Measurements from ENCODE around the gene UCK2. TPM values are rescaled to one million over a fixed set of nuclear protein-coding genes. Genes with fewer than 3 reads are reported as not detected.
A peak's percentile ranks its signal among the peaks of the same experiment; 100 is the strongest.

The UCK2 gene
- total RNA-seq, 1 experiment from 2014 or later: 88.4 TPM

DNA sequence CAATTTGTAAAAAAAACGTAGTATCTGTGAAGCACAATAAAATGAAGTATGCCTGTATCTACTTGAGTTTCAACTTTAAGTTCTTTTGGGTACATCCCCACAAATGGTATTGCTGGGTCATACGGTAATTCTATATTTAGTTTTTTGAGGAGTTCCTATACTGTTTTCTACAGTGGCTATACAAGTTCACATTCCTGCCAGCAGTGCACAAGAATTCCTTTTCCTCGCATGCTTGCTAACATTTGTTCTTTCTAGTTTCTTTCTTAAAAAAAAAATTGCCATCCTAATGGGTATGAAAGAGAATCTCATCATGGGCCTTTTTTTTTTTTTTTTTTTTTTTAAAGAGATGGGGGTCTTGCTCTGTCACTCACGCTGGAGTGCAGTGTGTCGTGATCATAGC lies 41.9 kb downstream of the UCK2 start:
- Histone ChIP-seq H4K20me1 (ENCODE audit: insufficient read depth) (peaks cover 48% of the 10 kb centered on the region; the same call in 1 of the 2 replicates), H2AFZ (ENCODE audit: low read depth, low read length, poor library complexity, severe bottlenecking) (no peak overlapping the region), H3K36me3 (ENCODE audit: control insufficient read depth in 1 of 2, insufficient read depth in 2 of 2, low read length in 2 of 2) (no peaks in the 10 kb centered on the region), H3K9me3 (ENCODE audit: control insufficient read depth in 1 of 2, insufficient read depth in 1 of 2, low read depth in 1 of 2, low read length in 2 of 2) (no peaks in the 10 kb centered on the region), H3K27me3 (ENCODE audit: insufficient read depth, low read length) (no peaks in the 10 kb centered on the region), H3K9ac (ENCODE audit: low read length) (no peak overlapping the region), H3K4me1 (ENCODE audit: control insufficient read depth in 1 of 2, insufficient read depth in 2 of 2, low read length in 2 of 2) (peaks cover 11 to 15% of the 10 kb centered on the region in 2 experiments), H3K4me3 (replicated peaks in 1 of 2; ENCODE audit: low read depth in 1 of 2, low read length in 2 of 2) (no peak overlapping the region), H3K27ac (ENCODE audit: low read depth, low read length) (no peak overlapping the region), H3K9me2 (ENCODE audit: insufficient read depth) (no peaks in the 10 kb centered on the region), H3K79me2 (ENCODE audit: insufficient read depth, low read length) (peaks cover 100% of the 10 kb centered on the region), H3K4me2 (ENCODE audit: low read length) (no peak overlapping the region)
- CTCF ChIA-PET: interaction anchor here (0.7 kb wide), 1 partner anchor 25 kb away, joined by 4 read pairs; no protein-coding TSS in a partner anchor
- POLR2A ChIA-PET: no interaction called here
- BruUV-seq (replicated peaks): no TSS peak
- DNase-seq (ENCODE audit: low read depth, low spot score) (no peak), ATAC-seq (no peak)
- TF ChIP-seq RAD21 (IDR thresholded peaks at IDR 0.05; ENCODE audit: low read depth): no peak
- TF ChIP-seq, protein P1, sequence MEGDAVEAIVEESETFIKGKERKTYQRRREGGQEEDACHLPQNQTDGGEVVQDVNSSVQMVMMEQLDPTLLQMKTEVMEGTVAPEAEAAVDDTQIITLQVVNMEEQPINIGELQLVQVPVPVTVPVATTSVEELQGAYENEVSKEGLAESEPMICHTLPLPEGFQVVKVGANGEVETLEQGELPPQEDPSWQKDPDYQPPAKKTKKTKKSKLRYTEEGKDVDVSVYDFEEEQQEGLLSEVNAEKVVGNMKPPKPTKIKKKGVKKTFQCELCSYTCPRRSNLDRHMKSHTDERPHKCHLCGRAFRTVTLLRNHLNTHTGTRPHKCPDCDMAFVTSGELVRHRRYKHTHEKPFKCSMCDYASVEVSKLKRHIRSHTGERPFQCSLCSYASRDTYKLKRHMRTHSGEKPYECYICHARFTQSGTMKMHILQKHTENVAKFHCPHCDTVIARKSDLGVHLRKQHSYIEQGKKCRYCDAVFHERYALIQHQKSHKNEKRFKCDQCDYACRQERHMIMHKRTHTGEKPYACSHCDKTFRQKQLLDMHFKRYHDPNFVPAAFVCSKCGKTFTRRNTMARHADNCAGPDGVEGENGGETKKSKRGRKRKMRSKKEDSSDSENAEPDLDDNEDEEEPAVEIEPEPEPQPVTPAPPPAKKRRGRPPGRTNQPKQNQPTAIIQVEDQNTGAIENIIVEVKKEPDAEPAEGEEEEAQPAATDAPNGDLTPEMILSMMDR (IDR thresholded peaks at IDR 0.05 in 2 of 3, conservative IDR thresholded peaks at IDR 0.05 in 1 of 3; ENCODE audit: borderline replicate concordance in 1 of 3, insufficient read depth in 1 of 3, low read depth in 2 of 3, low read length in 2 of 3): peak in 2 of 3 experiments; percentile 26 to 35; a peak in 3 of 6 replicates
- intact Hi-C loops (cut with micrococcal nuclease): no loop called here
- RAD21 ChIA-PET (ENCODE audit: low non-redundant PET in 1 of 2, low total read pairs in 2 of 2, uncharacterized antibody in 2 of 2, unreplicated experiment in 2 of 2): interaction anchor here in 1 of 2 experiments (0.7 kb wide), 1 partner anchor 389 kb away, joined by 4 read pairs; no protein-coding TSS in a partner anchor

DNA sequence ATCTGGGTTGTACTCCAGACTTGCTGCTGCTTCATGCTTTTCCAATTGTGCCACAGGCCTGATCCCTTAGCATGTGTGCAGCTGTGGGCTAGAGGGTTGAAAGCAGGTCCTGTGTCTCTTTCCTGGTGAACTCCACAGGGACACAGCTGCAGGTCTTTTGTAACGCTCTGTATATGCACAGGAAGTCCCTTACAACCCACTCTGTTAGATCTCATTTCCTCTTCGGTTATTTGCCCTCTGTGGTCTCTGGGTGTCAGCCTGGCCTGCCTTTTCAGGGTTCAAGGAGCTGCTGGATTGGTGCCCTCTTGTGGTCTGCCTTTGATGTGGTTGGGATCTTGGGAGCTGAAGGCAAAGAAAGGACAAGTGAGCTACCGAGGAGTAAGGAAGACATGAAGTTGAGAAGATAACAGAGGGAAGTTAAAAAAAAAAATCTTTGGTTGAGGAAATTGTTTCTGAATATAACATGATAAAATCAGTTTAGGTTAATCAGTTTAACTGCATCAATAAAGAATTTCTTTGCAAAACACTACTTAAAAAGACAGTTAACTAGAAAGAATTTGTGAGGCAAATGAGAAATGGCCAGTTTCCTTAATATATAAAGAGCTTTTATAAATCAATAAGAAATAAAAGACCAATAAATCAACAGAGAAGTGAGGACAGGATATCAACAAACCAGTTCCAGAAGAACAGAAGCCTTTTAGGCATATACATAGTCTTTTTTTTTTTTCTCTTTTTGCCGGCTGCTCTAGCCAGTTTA lies 44.1 kb downstream of the UCK2 start:
- Histone ChIP-seq H3K27me3 (ENCODE audit: insufficient read depth, low read length) (no peaks in the 10 kb centered on the region), H3K27ac (ENCODE audit: low read depth, low read length) (no peak overlapping the region), H3K9me3 (ENCODE audit: control insufficient read depth in 1 of 2, insufficient read depth in 1 of 2, low read depth in 1 of 2, low read length in 2 of 2) (no peaks in the 10 kb centered on the region), H4K20me1 (ENCODE audit: insufficient read depth) (peaks cover 46% of the 10 kb centered on the region; the same call in 1 of the 2 replicates), H3K9me2 (ENCODE audit: insufficient read depth) (no peaks in the 10 kb centered on the region), H3K79me2 (ENCODE audit: insufficient read depth, low read length) (peaks cover 100% of the 10 kb centered on the region), H3K4me3 (replicated peaks in 1 of 2; ENCODE audit: low read depth in 1 of 2, low read length in 2 of 2) (no peak overlapping the region), H3K4me2 (ENCODE audit: low read length) (peak overlapping the region; percentile 52), H3K9ac (ENCODE audit: low read length) (no peak overlapping the region), H3K4me1 (ENCODE audit: control insufficient read depth in 1 of 2, insufficient read depth in 2 of 2, low read length in 2 of 2) (peaks cover 11 to 15% of the 10 kb centered on the region in 2 experiments), H3K36me3 (ENCODE audit: control insufficient read depth in 1 of 2, insufficient read depth in 2 of 2, low read length in 2 of 2) (no peaks in the 10 kb centered on the region), H2AFZ (ENCODE audit: low read depth, low read length, poor library complexity, severe bottlenecking) (no peak overlapping the region)
- no TSS peak for BruUV-seq (replicated peaks)
- DNase-seq (ENCODE audit: low read depth, low spot score) (peak; percentile 79), ATAC-seq (peak; percentile 85)
- intact Hi-C loops (cut with micrococcal nuclease): no loop called here
- RAD21 ChIA-PET (ENCODE audit: low non-redundant PET in 1 of 2, low total read pairs in 2 of 2, uncharacterized antibody in 2 of 2, unreplicated experiment in 2 of 2): interaction anchor here (0.6 to 1.3 kb wide), 4 partner anchors 11 to 1349 kb away, joined by 3 to 5 read pairs (median 3); partner anchors contain the start of genes ALDH9A1 (in 1 of the 2) and POU2F1 (in 1 of the 2)
- POLR2A ChIA-PET: interaction anchor here (1.6 kb wide), 1 partner anchor 42 kb away, joined by 4 read pairs; no protein-coding TSS in a partner anchor
- CTCF ChIA-PET: interaction anchor here (1.0 to 1.7 kb wide), 5 partner anchors 9 to 174 kb away, joined by 3 to 9 read pairs (median 4); no protein-coding TSS in a partner anchor
- TF ChIP-seq RAD21 (IDR thresholded peaks at IDR 0.05; ENCODE audit: low read depth) (peak; percentile 63), ZBTB33 (IDR thresholded peaks at IDR 0.05; ENCODE audit: extremely low read depth, insufficient replicate concordance, low read length) (no peak), FOSL1 (IDR thresholded peaks at IDR 0.05; ENCODE audit: low read depth) (no peak), EZH2 (IDR thresholded peaks at IDR 0.05) (no peak), EZH2phosphoT487 (IDR thresholded peaks at IDR 0.05; ENCODE audit: borderline replicate concordance) (no peak), SP1 (IDR thresholded peaks at IDR 0.05; ENCODE audit: low read depth) (0 out of 2 replicates have a peak, but pooled peaks have one; percentile 40), SIN3A (IDR thresholded peaks at IDR 0.05; ENCODE audit: low read depth) (no peak), YY1 (IDR thresholded peaks at IDR 0.05; ENCODE audit: extremely low read depth, insufficient replicate concordance, low read depth, low read length) (peak; percentile 6)
- TF ChIP-seq, protein P1 (IDR thresholded peaks at IDR 0.05 in 2 of 3, conservative IDR thresholded peaks at IDR 0.05 in 1 of 3; ENCODE audit: borderline replicate concordance in 1 of 3, insufficient read depth in 1 of 3, low read depth in 2 of 3, low read length in 2 of 3): peak; percentile 57 to 66 (median 61); a peak in 5 of 6 replicates

Data from HCT116 (cell line).